ENCODE data around the gene NRBP1. TPM values are rescaled to one million over a fixed set of nuclear protein-coding genes. Genes with fewer than 3 reads are reported as not detected.

Gene NRBP1
- total and polyA plus RNA-seq, 2 donors from 2014 or later: 56.5 to 69.5 TPM

GRCh38 chr2:27489498-27490397, 61.3 kb downstream of the NRBP1 start, which contains the start of gene IFT172:
Gene IFT172, minus strand, starts transcription at chr2:27489743. Its CDS starts 90 bp downstream, at chr2:27489653.
- H3K27ac ChIP-seq (ENCODE audit: low read depth in 2 of 2, low read length in 2 of 2): peak within 1 kb of the TSS; percentile 71 to 73
- intact Hi-C loops (cut with DNase I): no loop called here
- peak; percentile 97 for FAIRE-seq

More at GRCh38 chr2:27489498-27490397, 61.3 kb downstream of the NRBP1 start, which contains the start of gene IFT172:
- Histone ChIP-seq H3K36me3 (ENCODE audit: control insufficient read depth in 2 of 3, insufficient read depth in 3 of 3, low read length in 3 of 3) (peaks cover 0 to 7% (median 2%) of the 10 kb centered on the region in 3 donors), H3K9ac (ENCODE audit: low read length in 3 of 3) (peak within 1 kb of the TSS; percentile 68 to 93 (median 70)), H3K9me3 (ENCODE audit: control insufficient read depth in 2 of 3, insufficient read depth in 1 of 3, low read length in 3 of 3) (no peaks in the 10 kb centered on the region), H3K4me1 (ENCODE audit: control insufficient read depth in 2 of 3, insufficient read depth in 2 of 3, low read depth in 1 of 3, low read length in 3 of 3) (peaks cover 2 to 7% (median 4%) of the 10 kb centered on the region in 3 donors), H3K27me3 (ENCODE audit: control insufficient read depth, insufficient read depth, low read length) (no peaks in the 10 kb centered on the region), H3K4me3 (ENCODE audit: low read length in 3 of 3) (peak within 1 kb of the TSS; percentile 85 to 96 (median 89))
- no peak for TF ChIP-seq CTCF (IDR thresholded peaks at IDR 0.05; ENCODE audit: borderline replicate concordance, extremely low read depth, insufficient read depth)
- DNase-seq: peak; percentile 99 to 100 (median 99)

Other genes starting within 250 kb of the NRBP1 start
- 119 TPM for gene ATRAID, start 216.6 kb upstream of the NRBP1 start, total RNA-seq
- 279 TPM for gene ATRAID, start 216.6 kb upstream of the NRBP1 start, polyA plus RNA-seq (ENCODE audit: insufficient read depth, low read depth, low replicate concordance)
- gene SLC5A6, start 216.4 kb upstream of the NRBP1 start, total RNA-seq: 27.8 TPM
- 10.8 TPM for gene SLC5A6, start 216.4 kb upstream of the NRBP1 start, polyA plus RNA-seq (ENCODE audit: insufficient read depth, low read depth, low replicate concordance)
- 43.4 TPM for gene CAD, start 211.3 kb upstream of the NRBP1 start, total RNA-seq
- gene CAD, start 211.3 kb upstream of the NRBP1 start, polyA plus RNA-seq (ENCODE audit: insufficient read depth, low read depth, low replicate concordance): 8.8 TPM
- gene SLC30A3, start 165.6 kb upstream of the NRBP1 start, total RNA-seq: 0.31 TPM
- gene SLC30A3, start 165.6 kb upstream of the NRBP1 start, polyA plus RNA-seq (ENCODE audit: insufficient read depth, low read depth, low replicate concordance): not detected
- not detected for gene DNAJC5G, start 153.2 kb upstream of the NRBP1 start, total RNA-seq
- gene DNAJC5G, start 153.2 kb upstream of the NRBP1 start, polyA plus RNA-seq (ENCODE audit: insufficient read depth, low read depth, low replicate concordance): not detected
- gene TRIM54, start 146.2 kb upstream of the NRBP1 start, total RNA-seq: 0.31 TPM
- 2.1 TPM for gene TRIM54, start 146.2 kb upstream of the NRBP1 start, polyA plus RNA-seq (ENCODE audit: insufficient read depth, low read depth, low replicate concordance)
- 1.4 TPM for gene UCN, start 120.2 kb upstream of the NRBP1 start, total RNA-seq
- gene UCN, start 120.2 kb upstream of the NRBP1 start, polyA plus RNA-seq (ENCODE audit: insufficient read depth, low read depth, low replicate concordance): 1.3 TPM
- 66.2 TPM for gene MPV17, start 105.5 kb upstream of the NRBP1 start, total RNA-seq
- 120 TPM for gene MPV17, start 105.5 kb upstream of the NRBP1 start, polyA plus RNA-seq (ENCODE audit: insufficient read depth, low read depth, low replicate concordance)
- 59.3 TPM for gene GTF3C2, start 71.9 kb upstream of the NRBP1 start, total RNA-seq
- gene GTF3C2, start 71.9 kb upstream of the NRBP1 start, polyA plus RNA-seq (ENCODE audit: insufficient read depth, low read depth, low replicate concordance): 38.3 TPM
- gene EIF2B4, start 58.3 kb upstream of the NRBP1 start, total RNA-seq: 35.8 TPM
- 49.6 TPM for gene EIF2B4, start 58.3 kb upstream of the NRBP1 start, polyA plus RNA-seq (ENCODE audit: insufficient read depth, low read depth, low replicate concordance)
- 98.7 TPM for gene SNX17, start 58.0 kb upstream of the NRBP1 start, total RNA-seq
- 115 TPM for gene SNX17, start 58.0 kb upstream of the NRBP1 start, polyA plus RNA-seq (ENCODE audit: insufficient read depth, low read depth, low replicate concordance)
- gene ZNF513, start 47.9 kb upstream of the NRBP1 start, total RNA-seq: 23.6 TPM
- 18.8 TPM for gene ZNF513, start 47.9 kb upstream of the NRBP1 start, polyA plus RNA-seq (ENCODE audit: insufficient read depth, low read depth, low replicate concordance)
- gene PPM1G, start 19.0 kb upstream of the NRBP1 start, total RNA-seq: 60.7 TPM
- 50.7 TPM for gene PPM1G, start 19.0 kb upstream of the NRBP1 start, polyA plus RNA-seq (ENCODE audit: insufficient read depth, low read depth, low replicate concordance)
- gene KRTCAP3, start 13.8 kb downstream of the NRBP1 start, total RNA-seq: 32.1 TPM
- 17.2 TPM for gene KRTCAP3, start 13.8 kb downstream of the NRBP1 start, polyA plus RNA-seq (ENCODE audit: insufficient read depth, low read depth, low replicate concordance)
- gene IFT172, start 61.1 kb downstream of the NRBP1 start, total RNA-seq: 40.3 TPM
- 25.9 TPM for gene IFT172, start 61.1 kb downstream of the NRBP1 start, polyA plus RNA-seq (ENCODE audit: insufficient read depth, low read depth, low replicate concordance)
- 18.0 TPM for gene FNDC4, start 66.6 kb downstream of the NRBP1 start, total RNA-seq
- gene FNDC4, start 66.6 kb downstream of the NRBP1 start, polyA plus RNA-seq (ENCODE audit: insufficient read depth, low read depth, low replicate concordance): 8.5 TPM
- gene GCKR, start 68.2 kb downstream of the NRBP1 start, total RNA-seq: 2.2 TPM
- not detected for gene GCKR, start 68.2 kb downstream of the NRBP1 start, polyA plus RNA-seq (ENCODE audit: insufficient read depth, low read depth, low replicate concordance)
- gene ZNF512, start 154.4 kb downstream of the NRBP1 start, total RNA-seq: 40.6 TPM
- 15.1 TPM for gene ZNF512, start 154.4 kb downstream of the NRBP1 start, polyA plus RNA-seq (ENCODE audit: insufficient read depth, low read depth, low replicate concordance)
- gene CCDC121, start 200.4 kb downstream of the NRBP1 start, total RNA-seq: 5.6 TPM
- 4.2 TPM for gene CCDC121, start 200.4 kb downstream of the NRBP1 start, polyA plus RNA-seq (ENCODE audit: insufficient read depth, low read depth, low replicate concordance)
- gene GPN1, start 200.4 kb downstream of the NRBP1 start, total RNA-seq: 28.1 TPM
- 31.6 TPM for gene GPN1, start 200.4 kb downstream of the NRBP1 start, polyA plus RNA-seq (ENCODE audit: insufficient read depth, low read depth, low replicate concordance)
- 29.6 TPM for gene SUPT7L, start 235.0 kb downstream of the NRBP1 start, total RNA-seq
- 28.1 TPM for gene SUPT7L, start 235.0 kb downstream of the NRBP1 start, polyA plus RNA-seq (ENCODE audit: insufficient read depth, low read depth, low replicate concordance)
- 20.9 TPM for gene SLC4A1AP, start 235.3 kb downstream of the NRBP1 start, total RNA-seq
- 19.1 TPM for gene SLC4A1AP, start 235.3 kb downstream of the NRBP1 start, polyA plus RNA-seq (ENCODE audit: insufficient read depth, low read depth, low replicate concordance)

Measured in kidney (tissue), 14 donors.